Loucy (cell line): ENCODE results near the gene RBM3.

Experiments used
- EZH2phosphoT487 ChIP-seq: fragments of 200-600 bp; IDR thresholded peaks from 2 replicates; pipeline ENCODE4 v1.6.1; 2018; ENCODE audit warnings: antibody characterized with exemption, mild to moderate bottlenecking, moderate library complexity, borderline replicate concordance
- TF ChIP-seq, protein P1 (sequence below): fragments of 200-600 bp; sonication (generic); conservative IDR thresholded peaks from 2 replicates; pipeline ENCODE4 v1.5.1; 2014; ENCODE audit warnings: mild to moderate bottlenecking, antibody characterized with exemption, low read length

DNA sequence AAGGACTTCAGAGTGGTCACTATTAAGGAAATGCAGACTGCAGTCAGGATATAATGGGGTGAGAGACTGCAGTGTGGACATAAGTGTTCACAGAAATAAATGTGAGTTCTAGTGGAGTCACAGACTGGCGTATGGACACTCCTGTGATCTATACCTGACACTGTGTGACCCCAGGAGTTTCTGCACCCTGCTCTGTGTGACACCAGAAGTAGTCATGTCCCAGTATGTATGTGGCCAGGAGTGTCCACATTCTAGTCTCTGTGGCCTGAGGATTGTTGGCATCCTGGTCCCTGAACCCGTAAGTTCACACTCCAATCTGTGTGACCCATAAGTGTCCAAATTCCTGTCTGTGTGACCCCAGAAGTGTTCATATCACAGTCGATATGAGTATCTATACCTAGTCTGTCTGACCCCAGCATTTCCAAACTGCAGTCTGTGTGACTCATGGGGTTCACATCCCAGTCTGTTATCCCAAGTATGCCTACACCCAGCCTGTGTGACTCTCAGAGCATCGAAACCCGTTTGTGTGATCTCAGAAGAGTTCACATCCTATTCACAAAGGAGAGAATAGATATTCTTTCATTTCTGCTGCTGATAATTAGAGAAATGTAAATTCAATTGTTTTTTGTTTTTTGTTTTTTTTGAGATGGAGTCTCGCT is 39.3 kb downstream of the RBM3 start:
- TF ChIP-seq, protein P1, sequence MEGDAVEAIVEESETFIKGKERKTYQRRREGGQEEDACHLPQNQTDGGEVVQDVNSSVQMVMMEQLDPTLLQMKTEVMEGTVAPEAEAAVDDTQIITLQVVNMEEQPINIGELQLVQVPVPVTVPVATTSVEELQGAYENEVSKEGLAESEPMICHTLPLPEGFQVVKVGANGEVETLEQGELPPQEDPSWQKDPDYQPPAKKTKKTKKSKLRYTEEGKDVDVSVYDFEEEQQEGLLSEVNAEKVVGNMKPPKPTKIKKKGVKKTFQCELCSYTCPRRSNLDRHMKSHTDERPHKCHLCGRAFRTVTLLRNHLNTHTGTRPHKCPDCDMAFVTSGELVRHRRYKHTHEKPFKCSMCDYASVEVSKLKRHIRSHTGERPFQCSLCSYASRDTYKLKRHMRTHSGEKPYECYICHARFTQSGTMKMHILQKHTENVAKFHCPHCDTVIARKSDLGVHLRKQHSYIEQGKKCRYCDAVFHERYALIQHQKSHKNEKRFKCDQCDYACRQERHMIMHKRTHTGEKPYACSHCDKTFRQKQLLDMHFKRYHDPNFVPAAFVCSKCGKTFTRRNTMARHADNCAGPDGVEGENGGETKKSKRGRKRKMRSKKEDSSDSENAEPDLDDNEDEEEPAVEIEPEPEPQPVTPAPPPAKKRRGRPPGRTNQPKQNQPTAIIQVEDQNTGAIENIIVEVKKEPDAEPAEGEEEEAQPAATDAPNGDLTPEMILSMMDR: no peak
- TF ChIP-seq EZH2phosphoT487: no peak
